Measurements from ENCODE around the gene SDCBP2.

The SDCBP2 gene

GRCh38 chr20:1304710-1305515 lies 24.0 kb downstream of the SDCBP2 start:
- no peak for DNase-seq (ENCODE audit: low read depth)
- no peak for TF ChIP-seq CTCF (conservative IDR thresholded peaks at IDR 0.05; ENCODE audit: control insufficient read depth, insufficient read depth, low read depth, low read length)
- no peak overlapping the region for H3K4me3 ChIP-seq (ENCODE audit: control insufficient read depth, low read depth, low read length)

GRCh38 chr20:1302685-1303541 lies 26.0 kb downstream of the SDCBP2 start:
- no peak overlapping the region for H3K4me3 ChIP-seq (ENCODE audit: control insufficient read depth, low read depth, low read length)
- TF ChIP-seq CTCF (conservative IDR thresholded peaks at IDR 0.05; ENCODE audit: control insufficient read depth, insufficient read depth, low read depth, low read length), result no peak
- no peak for DNase-seq (ENCODE audit: low read depth)

GRCh38 chr20:1301031-1301529 lies 27.9 kb downstream of the SDCBP2 start:
- no peak for TF ChIP-seq CTCF (conservative IDR thresholded peaks at IDR 0.05; ENCODE audit: control insufficient read depth, insufficient read depth, low read depth, low read length)
- peak; percentile 70 for DNase-seq (ENCODE audit: low read depth)

GRCh38 chr20:1300083-1300840 lies 28.7 kb downstream of the SDCBP2 start:
- no peak for DNase-seq (ENCODE audit: low read depth)
- no peak overlapping the region for H3K4me3 ChIP-seq (ENCODE audit: control insufficient read depth, low read depth, low read length)
- TF ChIP-seq CTCF (conservative IDR thresholded peaks at IDR 0.05; ENCODE audit: control insufficient read depth, insufficient read depth, low read depth, low read length), result no peak

More at GRCh38 chr20:1301031-1301529, 27.9 kb downstream of the SDCBP2 start:
- H3K4me3 ChIP-seq (ENCODE audit: control insufficient read depth, low read depth, low read length), result no peak overlapping the region

- TF ChIP-seq CTCF (conservative IDR thresholded peaks at IDR 0.05; ENCODE audit: control insufficient read depth, insufficient read depth, low read depth, low read length), result peak; percentile 15
- H3K4me3 ChIP-seq (ENCODE audit: control insufficient read depth, low read depth, low read length), result no peak overlapping the region
- no peak for DNase-seq (ENCODE audit: low read depth)
These were observed 29.4 kb downstream of the SDCBP2 start for GRCh38 chr20:1299522-1299921.

GRCh38 chr20:1298888-1299511 lies 29.9 kb downstream of the SDCBP2 start:
- TF ChIP-seq CTCF (conservative IDR thresholded peaks at IDR 0.05; ENCODE audit: control insufficient read depth, insufficient read depth, low read depth, low read length), result no peak
- DNase-seq (ENCODE audit: low read depth), result no peak
- H3K4me3 ChIP-seq (ENCODE audit: control insufficient read depth, low read depth, low read length), result no peak overlapping the region

Data from fibroblast of mammary gland (primary cell).